Endothelial cell of umbilical vein (primary cell): ENCODE results near the gene WLS. TPM values are rescaled to one million over a fixed set of nuclear protein-coding genes. Genes with fewer than 3 reads are reported as not detected.

Experiments
- BruUV-seq: library from RNA; stranded (reverse); fragments of 400-500 nt; replicated peaks from 2 replicates; lab custom pipeline; 2021; lab: Mats Ljungman, UMichigan
- CTCF ChIA-PET: fragments of 300-600, 350-600 bp; sonication (Branson Sonifier 250); formaldehyde crosslinking; loops from one replicate; lab custom pipeline; 2021; ENCODE audit warnings: antibody characterized with exemption, inconsistent platforms; lab: Charles Lee
- POLR2A ChIA-PET: fragments of 300-600, 350-600 bp; sonication (Branson Sonifier 250); formaldehyde crosslinking; loops from one replicate; lab custom pipeline; 2021; ENCODE audit warnings: antibody characterized with exemption, inconsistent platforms; lab: Charles Lee
- DNase-seq: peaks from one replicate; pipeline ENCODE4 v3.0.0-alpha.2; 2011; ENCODE audit warnings: low read depth, low spot score
- FAIRE-seq: peaks from 2 replicates; lab custom pipeline; 2011; peaks lifted over from hg19 to GRCh38; lab: Jason Lieb, UNC
- H2AFZ ChIP-seq: 2 replicates; pipeline ENCODE4 v1.6.0; 2012; ENCODE audit warnings: low read depth, low read length, control low read depth, inconsistent platforms
- H3K27ac ChIP-seq: 2 replicates; pipeline ENCODE4 v1.5.1; 2011; ENCODE audit warnings: low read depth, mild to moderate bottlenecking, control low read depth, low read length, moderate library complexity; ENCODE audit not compliant: insufficient read depth
- H3K27me3 ChIP-seq, 2 experiments: 2 replicates each; pipeline versions ENCODE4 v1.6.0 to v1.6.1; 2011; ENCODE audit warnings: low read length in 2 of 2, mixed read lengths in 1 of 2; ENCODE audit not compliant: control insufficient read depth in 2 of 2, insufficient read depth in 2 of 2
- H3K36me3 ChIP-seq, 2 experiments: 2 replicates in 1 of 2; 3 replicates in 1 of 2; pipeline ENCODE4 v1.5.1; 2011; ENCODE audit warnings: low read length in 2 of 2, mild to moderate bottlenecking in 1 of 2, moderate library complexity in 1 of 2; ENCODE audit not compliant: control insufficient read depth in 2 of 2, insufficient read depth in 2 of 2; ENCODE audit errors: extremely low read depth in 1 of 2
- H3K4me1 ChIP-seq: 3 replicates; pipeline ENCODE4 v1.5.1; 2011; ENCODE audit warnings: mild to moderate bottlenecking, low read length; ENCODE audit not compliant: control insufficient read depth, insufficient read depth; ENCODE audit errors: extremely low read depth
- H3K4me2 ChIP-seq: 2 replicates; pipeline ENCODE4 v1.6.1; 2011; ENCODE audit warnings: low read length, control low read depth, mixed read lengths; ENCODE audit not compliant: insufficient read depth
- H3K4me3 ChIP-seq, 3 experiments: fragments of 200-600 bp in 1 of 3; sonication (generic), shearing (Covaris generic) in 1 of 3; replicated peaks in 1 of 3; 2 replicates each; pipeline ENCODE4 v1.5.1; 2011 to 2016; ENCODE audit warnings: control low read depth in 3 of 3, low read length in 3 of 3, mild to moderate bottlenecking in 2 of 3, inconsistent platforms in 1 of 3, low read depth in 1 of 3, moderate library complexity in 1 of 3; ENCODE audit not compliant: insufficient read depth in 1 of 3
- H3K79me2 ChIP-seq: 2 replicates; pipeline ENCODE4 v1.6.0; 2012; ENCODE audit warnings: low read length, inconsistent platforms; ENCODE audit not compliant: control insufficient read depth, insufficient read depth
- H3K9ac ChIP-seq: replicated peaks from 2 replicates; pipeline ENCODE3; 2011; ENCODE audit warnings: low read length, control low read depth; ENCODE audit not compliant: insufficient read depth; ENCODE audit errors: extremely low read depth
- H3K9me1 ChIP-seq: replicated peaks from 3 replicates; pipeline ENCODE4 v1.6.0; 2011; ENCODE audit warnings: mild to moderate bottlenecking, low read length; ENCODE audit not compliant: control insufficient read depth, insufficient read depth; ENCODE audit errors: extremely low read depth
- H3K9me3 ChIP-seq: replicated peaks from 2 replicates; pipeline ENCODE4 v1.5.1; 2012; ENCODE audit warnings: low read length, inconsistent platforms; ENCODE audit not compliant: control insufficient read depth, insufficient read depth
- H4K20me1 ChIP-seq: replicated peaks from 2 replicates; pipeline ENCODE3; 2011; ENCODE audit warnings: mild to moderate bottlenecking, low read length; ENCODE audit not compliant: control insufficient read depth, insufficient read depth; ENCODE audit errors: extremely low read depth
- EZH2 ChIP-seq: IDR thresholded peaks from 2 replicates; pipeline ENCODE4 v1.6.1; 2012; ENCODE audit warnings: borderline replicate concordance, low read depth, mild to moderate bottlenecking, moderate library complexity, low read length, inconsistent platforms; ENCODE audit not compliant: severe bottlenecking
- FOS ChIP-seq: IDR thresholded peaks from 2 replicates; pipeline ENCODE4 v1.6.1; 2011; ENCODE audit warnings: mild to moderate bottlenecking, low read length, moderate library complexity, borderline replicate concordance; ENCODE audit not compliant: insufficient read depth
- GATA2 ChIP-seq: IDR thresholded peaks from 2 replicates; pipeline ENCODE4 v1.7.0; 2011; ENCODE audit warnings: low read depth, mild to moderate bottlenecking, moderate library complexity, mixed read lengths, low read length; ENCODE audit not compliant: insufficient read length, insufficient read depth
- JUN ChIP-seq: IDR thresholded peaks from 2 replicates; pipeline ENCODE4 v1.6.1; 2011; ENCODE audit warnings: borderline replicate concordance, low read depth; ENCODE audit not compliant: insufficient read length, insufficient read depth
- MYC ChIP-seq: IDR thresholded peaks from one replicate; pipeline ENCODE4 v1.6.1; 2011; ENCODE audit warnings: mild to moderate bottlenecking, low read depth, low read length
- POLR2A ChIP-seq: IDR thresholded peaks from 2 replicates; pipeline ENCODE4 v1.6.1; 2012; ENCODE audit warnings: low read depth, mild to moderate bottlenecking, control low read depth, low read length
- POLR2AphosphoS5 ChIP-seq: IDR thresholded peaks from 2 replicates; pipeline ENCODE4 v1.6.1; 2012; ENCODE audit warnings: low read depth, mild to moderate bottlenecking, control low read depth, low read length, moderate library complexity; ENCODE audit not compliant: insufficient read depth
- dilution Hi-C: fragments of 300-500 bp; cut with MboI; formaldehyde crosslinking; loops from one replicate; pipeline ENCODE4 v1.15.0; 2019; ENCODE audit warnings: low sequenced_read_pairs; ENCODE audit not compliant: extremely low pct_ligation_motif_present
- intact Hi-C: fragments of 100-400 bp; cut with micrococcal nuclease; formaldehyde crosslinking; loops from one replicate; pipeline ENCODE4 v1.10.0; 2022
- polyA plus RNA-seq, 4 experiments: library from polyadenylated mRNA; depleted of rRNA in 3 of 4; stranded (reverse) in 3 of 4; unstranded in 1 of 4; fragments of >200 nt; gene quantifications; 2 replicates each; pipeline versions ENCODE4 v1.2.1 to v1.2.3, GENCODE V29; 2011 to 2012; ENCODE audit warnings: missing spikeins in 1 of 4
- total RNA-seq: library from RNA; stranded (reverse); gene quantifications from 2 replicates; pipeline ENCODE4 v1.2.3, GENCODE V29; 2021
- TF ChIP-seq, protein P1 (sequence below): IDR thresholded peaks from 2 replicates; pipeline ENCODE4 v1.6.1; 2011; ENCODE audit not compliant: insufficient read depth, insufficient read length
- TF ChIP-seq, protein P2 (sequence below), 2 donors: IDR thresholded peaks; 1 replicate in 1 of 2; 2 replicates in 1 of 2; pipeline ENCODE4 v1.5.1; 2011; ENCODE audit warnings: low read length in 2 of 2, mild to moderate bottlenecking in 2 of 2, moderate library complexity in 2 of 2, control low read depth in 1 of 2, inconsistent platforms in 1 of 2, low read depth in 1 of 2; ENCODE audit not compliant: insufficient read depth in 1 of 2; ENCODE audit errors: extremely low read depth in 1 of 2

Gene WLS
- total and polyA plus RNA-seq, 2 donors (not counting 3 experiments of a cell fraction or from before 2014, with no cell fraction given), result 121 to 199 TPM

DNA sequence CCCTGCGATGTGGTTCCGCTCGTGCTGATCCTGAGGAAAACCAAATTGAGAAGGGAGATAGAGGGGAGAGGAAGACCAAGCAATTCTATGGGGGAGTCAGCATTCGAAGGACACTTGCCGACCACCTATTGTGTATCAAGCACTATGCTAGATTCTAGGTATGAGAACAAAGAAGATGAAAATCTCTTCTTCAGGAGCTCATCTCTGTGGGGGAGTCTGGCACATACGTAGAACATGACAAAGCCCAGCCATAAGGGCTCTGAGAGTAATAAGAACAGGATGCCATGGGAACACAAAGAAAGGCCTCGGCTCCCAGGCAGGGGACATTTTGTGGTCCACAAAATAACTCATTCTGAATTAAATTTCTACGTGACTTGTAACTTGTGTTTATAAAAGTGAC lies 83.7 kb downstream of the WLS start:
- no peak overlapping the region for H3K27ac ChIP-seq
- H3K4me1 ChIP-seq, result no peaks in the 10 kb centered on the region
- DNase-seq, result no peak
- peaks cover 44 to 55% of the 10 kb centered on the region in 2 experiments for H3K36me3 ChIP-seq
- H3K27me3 ChIP-seq, result no peaks in the 10 kb centered on the region
- BruUV-seq, result no TSS peak
- no peaks in the 10 kb centered on the region for H4K20me1 ChIP-seq
- dilution Hi-C loops, result loop anchor here (25.0 kb wide), 1 partner anchor 189 kb away; no protein-coding TSS in a partner anchor
- no peaks in the 10 kb centered on the region for H3K9me3 ChIP-seq
- no peak overlapping the region for H3K4me3 ChIP-seq
- ChIA-PET CTCF (interaction anchor here (0.8 to 1.2 kb wide), 2 partner anchors 28 to 52 kb away, joined by 3 to 4 read pairs; no protein-coding TSS in a partner anchor), POLR2A (no interaction called here)
- H3K9ac ChIP-seq, result no peak overlapping the region
- FAIRE-seq, result no peak
- no peak overlapping the region for H2AFZ ChIP-seq
- no peak overlapping the region for H3K4me2 ChIP-seq
- no peak for TF ChIP-seq GATA2
- TF ChIP-seq, protein P1, sequence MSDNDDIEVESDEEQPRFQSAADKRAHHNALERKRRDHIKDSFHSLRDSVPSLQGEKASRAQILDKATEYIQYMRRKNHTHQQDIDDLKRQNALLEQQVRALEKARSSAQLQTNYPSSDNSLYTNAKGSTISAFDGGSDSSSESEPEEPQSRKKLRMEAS, result no peak
- no peak for TF ChIP-seq MYC
- TF ChIP-seq, protein P2, sequence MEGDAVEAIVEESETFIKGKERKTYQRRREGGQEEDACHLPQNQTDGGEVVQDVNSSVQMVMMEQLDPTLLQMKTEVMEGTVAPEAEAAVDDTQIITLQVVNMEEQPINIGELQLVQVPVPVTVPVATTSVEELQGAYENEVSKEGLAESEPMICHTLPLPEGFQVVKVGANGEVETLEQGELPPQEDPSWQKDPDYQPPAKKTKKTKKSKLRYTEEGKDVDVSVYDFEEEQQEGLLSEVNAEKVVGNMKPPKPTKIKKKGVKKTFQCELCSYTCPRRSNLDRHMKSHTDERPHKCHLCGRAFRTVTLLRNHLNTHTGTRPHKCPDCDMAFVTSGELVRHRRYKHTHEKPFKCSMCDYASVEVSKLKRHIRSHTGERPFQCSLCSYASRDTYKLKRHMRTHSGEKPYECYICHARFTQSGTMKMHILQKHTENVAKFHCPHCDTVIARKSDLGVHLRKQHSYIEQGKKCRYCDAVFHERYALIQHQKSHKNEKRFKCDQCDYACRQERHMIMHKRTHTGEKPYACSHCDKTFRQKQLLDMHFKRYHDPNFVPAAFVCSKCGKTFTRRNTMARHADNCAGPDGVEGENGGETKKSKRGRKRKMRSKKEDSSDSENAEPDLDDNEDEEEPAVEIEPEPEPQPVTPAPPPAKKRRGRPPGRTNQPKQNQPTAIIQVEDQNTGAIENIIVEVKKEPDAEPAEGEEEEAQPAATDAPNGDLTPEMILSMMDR (IDR thresholded peaks at IDR 0.05; ENCODE audit: extremely low read depth in 1 of 2, insufficient read depth in 1 of 2, low read depth in 1 of 2, low read length in 2 of 2), result no peak
- no peak for TF ChIP-seq POLR2A
- no peak for TF ChIP-seq EZH2
- TF ChIP-seq JUN, result no peak
- no peak for TF ChIP-seq FOS
- no peak for TF ChIP-seq POLR2AphosphoS5
- intact Hi-C loops, result no loop called here
- H3K79me2 ChIP-seq, result no peaks in the 10 kb centered on the region
- H3K9me1 ChIP-seq, result no peaks in the 10 kb centered on the region
